Stimulated activated CD8-positive, alpha-beta memory T cell treated with anti-CD3 and anti-CD28 coated beads, Interleukin-12 subunit alpha, Interleukin-12 subunit beta, amount 100 ng/mL, for 24 hours (primary cell): ENCODE data around the gene CDS2.

Experiments
- DNase-seq: peaks from one replicate; pipeline ENCODE4 v3.0.0-alpha.2; 2020; ENCODE audit errors: extremely low read depth

The CDS2 gene

DNA sequence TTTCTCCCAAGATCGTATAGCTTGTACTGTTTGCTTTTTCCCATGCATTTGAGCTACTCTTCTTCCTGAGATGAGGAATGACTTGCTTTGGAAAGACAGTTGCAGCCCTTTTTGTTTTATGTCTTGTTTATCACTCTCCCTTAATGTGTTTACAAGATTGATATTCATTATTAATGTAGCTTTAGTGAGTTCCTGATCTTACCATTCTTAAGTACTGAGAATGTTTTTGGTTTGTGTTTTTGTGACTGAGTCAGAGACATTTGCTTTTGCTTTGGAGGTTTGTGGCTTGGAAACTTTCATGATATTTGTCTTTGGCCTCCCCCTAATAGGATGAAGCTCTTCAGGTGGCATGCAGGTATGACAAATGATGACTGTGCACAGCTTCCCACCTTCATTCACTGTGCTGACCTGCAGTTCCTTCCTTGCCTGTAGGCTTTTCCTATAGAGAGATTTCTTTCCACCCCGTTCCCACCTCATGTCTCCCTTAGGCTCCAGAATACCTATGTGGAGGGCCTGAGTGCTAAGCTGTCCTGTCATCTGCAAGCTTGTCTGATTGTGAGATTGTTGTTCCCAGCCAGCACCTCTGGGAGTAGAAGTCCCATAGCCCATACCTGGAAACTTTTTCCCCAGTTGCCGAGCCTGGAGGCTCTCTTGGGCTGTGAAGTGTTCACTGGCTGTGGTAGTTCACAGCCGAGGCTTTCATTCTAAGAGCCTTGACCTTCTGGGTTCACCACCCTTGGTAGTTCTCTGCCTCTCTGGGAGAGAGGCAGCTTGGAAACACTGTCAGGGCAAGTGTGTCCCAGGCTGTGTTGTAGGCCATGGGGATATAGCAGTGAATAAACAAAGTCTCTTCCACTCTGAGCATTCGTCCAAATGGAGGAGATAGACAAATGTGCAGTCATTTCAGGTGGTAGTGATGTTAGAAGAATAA is 27.1 kb downstream of the CDS2 start:
- DNase-seq: no peak

DNA sequence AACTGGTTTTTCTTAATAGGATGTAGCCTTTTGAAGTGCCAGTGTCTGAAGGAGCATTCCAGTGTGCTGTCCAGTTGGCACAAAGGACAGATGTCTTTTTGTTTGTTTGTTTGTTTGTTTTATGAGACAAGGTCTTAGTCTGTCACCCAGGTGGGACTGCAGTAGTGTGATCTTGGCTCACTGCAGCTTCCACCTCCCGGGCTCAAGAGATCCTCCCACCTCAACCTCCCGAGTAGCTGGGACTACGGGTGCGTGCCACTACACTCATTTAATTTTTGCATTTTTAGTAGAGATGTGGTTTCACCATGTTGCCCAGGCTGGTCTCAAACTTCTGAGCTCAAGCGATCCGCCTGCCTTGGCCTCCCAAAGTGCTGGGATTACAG is 27.7 kb downstream of the CDS2 start:
- DNase-seq: no peak

DNA sequence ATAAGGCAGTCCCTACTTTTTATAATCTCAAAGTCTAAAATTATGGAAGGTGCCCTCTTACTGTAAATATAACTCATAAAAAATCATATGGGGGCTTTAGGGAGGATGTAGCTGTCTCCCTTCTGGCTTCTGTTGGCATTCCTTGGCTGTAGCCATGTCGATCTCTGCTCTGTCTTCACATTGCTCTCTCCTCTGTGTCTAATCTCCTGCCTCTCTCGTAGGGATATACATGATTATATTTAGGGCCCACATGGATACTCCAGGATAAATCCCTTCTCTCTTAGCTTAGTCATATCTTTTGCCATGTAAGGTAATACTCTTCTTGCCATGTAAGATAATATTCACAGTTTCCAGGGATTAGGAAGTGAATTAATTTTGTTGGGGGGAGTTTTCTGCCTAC is 28.6 kb downstream of the CDS2 start:
- no peak for DNase-seq

DNA sequence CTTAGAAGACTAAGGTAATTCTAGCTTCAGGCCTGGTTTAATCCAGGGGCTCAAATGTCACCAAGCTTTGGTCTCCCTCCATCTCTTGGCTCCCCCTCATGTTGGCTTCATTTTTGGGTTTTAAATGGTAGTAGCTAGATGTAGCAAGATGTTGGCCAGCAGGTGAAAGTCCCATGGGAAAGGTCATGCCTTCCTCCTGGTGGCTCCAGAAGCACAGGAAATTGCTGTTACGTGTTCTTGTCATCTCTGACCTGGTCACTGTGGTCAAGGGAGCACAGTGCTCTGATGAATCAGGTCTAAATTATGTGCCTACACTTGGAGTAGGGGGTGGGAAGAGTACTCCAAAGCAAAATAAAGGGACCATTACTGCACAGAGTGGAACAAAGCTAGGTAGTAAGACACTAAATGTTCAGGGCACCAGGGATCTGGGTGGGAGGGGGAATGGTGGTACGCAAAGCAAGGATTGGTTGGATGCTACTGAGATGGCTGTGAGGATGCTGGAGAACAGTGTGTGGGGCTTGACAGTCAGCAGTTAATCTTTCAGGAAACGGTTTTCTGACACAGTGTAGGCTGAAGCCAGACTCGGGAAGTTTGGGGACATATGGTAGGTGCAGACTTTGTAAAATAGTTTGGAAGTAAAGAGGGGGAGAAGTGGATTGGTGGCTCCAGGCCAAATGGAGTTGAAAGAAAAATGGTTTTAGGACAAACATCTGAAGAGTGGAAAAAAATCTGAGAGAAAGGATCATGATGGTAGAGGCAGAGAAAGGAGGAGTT is 30.1 kb downstream of the CDS2 start:
- no peak for DNase-seq

DNA sequence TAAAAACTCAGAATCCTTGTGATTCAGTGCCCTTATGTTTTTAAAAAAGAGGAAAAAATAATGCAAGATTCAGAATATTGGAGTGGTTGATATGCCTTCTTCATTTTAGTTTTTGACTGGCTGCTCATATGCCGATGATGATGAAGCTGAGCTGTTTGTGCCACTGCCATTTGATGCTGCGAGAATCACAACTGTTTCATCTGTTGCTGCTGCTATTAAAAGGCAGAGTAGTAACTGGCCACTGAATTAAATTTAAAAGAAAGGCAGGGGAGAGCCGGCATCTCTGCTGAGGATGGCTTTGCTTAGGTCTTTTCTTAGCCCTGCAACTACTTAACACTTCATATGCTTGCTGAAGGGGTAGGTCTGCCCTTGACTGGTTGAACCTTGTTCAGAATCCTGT is 33.1 kb downstream of the CDS2 start:
- no peak for DNase-seq

DNA sequence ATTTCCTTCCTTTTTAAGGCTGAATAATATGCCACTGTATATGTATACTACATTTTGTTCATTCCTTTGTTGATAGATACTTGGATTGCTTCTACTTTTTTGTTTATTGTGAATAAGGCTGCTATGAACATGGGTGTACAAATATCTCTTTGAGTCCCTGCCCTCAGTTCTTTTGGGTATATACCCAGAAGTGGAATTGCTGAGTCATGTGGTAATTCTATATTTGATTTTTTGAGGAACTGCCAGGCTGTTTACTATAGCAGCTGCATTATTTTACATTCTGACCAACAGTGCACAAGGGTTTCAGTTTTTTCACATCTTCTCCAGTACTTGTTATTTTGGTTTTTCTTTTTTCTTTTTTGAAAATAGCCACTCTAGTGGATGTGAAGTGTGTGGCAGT is 34.1 kb downstream of the CDS2 start:
- no peak for DNase-seq

- DNase-seq: no peak
Observed at GRCh38 chr20:5161536-5162164, 34.8 kb downstream of the CDS2 start.

DNA sequence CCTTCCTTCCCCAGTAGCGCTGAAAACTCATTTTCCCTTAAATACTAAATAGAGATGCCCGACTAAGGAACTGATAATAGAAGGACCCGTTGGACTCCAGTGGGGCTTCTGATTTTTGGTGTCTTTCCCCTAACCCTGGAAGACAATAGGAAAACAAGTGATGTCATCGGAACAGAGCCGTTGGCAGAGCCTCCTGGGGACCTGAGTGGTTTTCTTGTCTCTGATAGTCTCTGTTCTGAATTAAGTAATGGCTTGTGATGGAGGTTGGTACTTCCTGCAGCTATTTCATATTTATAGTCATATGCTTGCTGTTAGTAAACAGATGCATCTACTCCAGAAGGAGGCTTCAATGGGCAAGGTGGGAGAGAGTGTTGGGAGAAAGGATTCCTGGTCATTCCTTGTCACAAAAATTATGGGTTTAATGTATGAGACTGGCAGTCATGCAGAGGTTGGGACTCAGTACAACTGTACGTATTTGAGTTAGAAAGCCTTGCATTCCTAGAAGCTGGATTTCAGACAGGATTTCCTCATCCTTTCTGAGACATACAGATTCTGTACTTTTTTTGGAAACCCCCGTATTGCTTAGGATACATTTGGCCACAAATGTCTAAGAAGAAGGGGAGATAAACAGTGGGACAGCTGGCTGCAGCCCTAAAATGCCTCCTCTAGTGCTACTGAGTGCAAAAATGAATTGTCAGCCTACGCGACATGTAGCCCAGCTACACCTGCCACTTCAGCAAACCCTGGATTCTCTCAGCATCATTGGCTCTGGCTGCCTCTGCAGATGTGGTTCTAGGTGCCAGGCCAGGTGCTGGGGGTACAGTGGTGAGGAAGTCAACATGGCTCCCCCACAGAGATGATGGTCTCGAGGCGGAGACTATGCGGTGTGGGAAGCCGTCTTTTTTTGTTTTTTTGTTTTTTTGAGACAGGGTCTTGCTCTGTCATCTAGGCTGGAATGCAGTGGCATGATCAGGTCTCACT is 38.1 kb downstream of the CDS2 start:
- no peak for DNase-seq

GRCh38 chr20:5168651-5169396 is 42.0 kb downstream of the CDS2 start:
- DNase-seq: no peak

- DNase-seq: no peak
Observed at GRCh38 chr20:5170341-5170740, 43.5 kb downstream of the CDS2 start.

GRCh38 chr20:5171064-5171789 is 44.4 kb downstream of the CDS2 start:
- no peak for DNase-seq

GRCh38 chr20:5171790-5172164 is 45.0 kb downstream of the CDS2 start:
- DNase-seq: no peak

- no peak for DNase-seq
Observed at GRCh38 chr20:5172167-5172601, 45.4 kb downstream of the CDS2 start.

DNA sequence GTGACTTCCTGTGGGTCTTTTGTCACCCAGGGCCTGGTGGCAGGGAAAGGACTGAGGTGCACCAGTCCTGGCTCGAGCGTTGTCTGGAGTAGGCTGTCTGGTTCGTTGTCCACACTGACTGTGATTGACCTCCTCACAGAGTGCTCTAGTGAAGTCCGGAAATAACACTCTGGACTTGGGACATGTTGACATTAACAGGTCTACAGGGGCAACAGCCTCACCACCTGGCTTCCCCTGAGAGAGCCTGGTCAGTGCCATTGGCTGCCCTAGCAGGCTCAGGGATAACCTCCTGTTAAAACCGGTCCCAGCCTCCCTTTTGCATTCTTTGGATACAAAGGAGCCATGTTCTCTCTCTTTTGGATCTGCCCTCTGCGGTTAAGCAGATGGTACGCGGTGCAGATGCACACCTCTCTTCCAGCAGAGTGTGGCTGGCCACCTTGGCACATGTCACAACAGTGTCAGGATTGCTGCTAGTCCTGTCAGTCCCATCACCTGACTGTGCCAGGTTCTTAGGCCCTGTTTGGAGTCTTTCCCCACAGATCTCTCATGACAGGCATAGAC is 46.2 kb downstream of the CDS2 start:
- DNase-seq: no peak

- no peak for DNase-seq
Observed at GRCh38 chr20:5173751-5174150, 46.9 kb downstream of the CDS2 start.

DNA sequence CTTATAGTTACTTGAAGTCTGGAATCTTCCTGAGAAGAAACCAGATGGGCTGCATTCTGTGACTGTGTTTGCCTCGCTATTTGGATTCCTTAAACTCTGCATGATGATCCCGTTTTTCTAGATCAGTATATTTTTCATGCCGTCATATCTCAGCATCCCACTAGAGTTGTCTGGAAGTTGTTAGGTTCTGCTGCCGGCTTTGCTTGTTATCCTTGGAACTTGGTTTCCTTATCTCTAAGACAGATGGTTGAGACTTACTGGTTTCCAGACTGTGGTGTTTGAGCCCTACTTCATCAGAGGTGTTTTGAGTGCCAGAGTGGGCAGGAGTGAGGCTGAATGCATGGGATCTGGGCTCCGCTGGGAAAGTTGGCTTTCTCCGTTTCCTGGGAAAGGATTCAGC is 50.3 kb downstream of the CDS2 start:
- DNase-seq: no peak

- DNase-seq: no peak
Observed at GRCh38 chr20:5178046-5178445, 51.2 kb downstream of the CDS2 start.

DNA sequence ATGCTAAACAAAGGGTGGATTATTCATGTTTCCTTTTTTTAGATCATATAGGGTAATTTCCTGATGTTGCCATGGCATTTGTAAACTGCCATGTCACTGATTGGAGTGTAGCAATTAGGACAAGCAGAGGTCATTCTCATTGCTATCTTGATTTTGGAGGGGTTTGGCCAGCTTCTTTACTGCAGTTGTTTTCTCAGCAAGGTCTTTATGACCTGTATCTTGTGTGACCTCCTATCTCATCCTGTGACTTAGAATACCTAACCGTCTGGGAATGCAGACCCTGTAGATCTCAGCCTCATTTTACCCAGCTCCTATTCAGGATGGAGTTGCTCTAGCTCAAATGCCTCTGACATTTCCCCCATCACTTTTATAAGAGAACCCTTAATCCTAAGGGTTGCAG is 53.6 kb downstream of the CDS2 start:
- DNase-seq: no peak

- DNase-seq: no peak
Observed at GRCh38 chr20:5180933-5181332, 54.1 kb downstream of the CDS2 start.

GRCh38 chr20:5181492-5181891 is 54.7 kb downstream of the CDS2 start:
- DNase-seq: no peak
